VCaP (cell line): Measurements from ENCODE around the gene MYO1E.
"Not testable (repeated sequence)": the region's sequence is repeated elsewhere in the genome, so short reads cannot be mapped to it uniquely, and the experiment has no call there.

Experiments
- H3K27ac ChIP-seq: fragments of 450-650 bp; 2 replicates; pipeline ENCODE4 v1.5.1; 2017
- CTCF ChIP-seq: fragments of 450-650 bp; conservative IDR thresholded peaks from 2 replicates; pipeline ENCODE4 v1.5.1; 2017; ENCODE audit warnings: mild to moderate bottlenecking, moderate library complexity

The MYO1E gene

GRCh38 chr15:59398220-59398619 is 25.5 kb upstream of the MYO1E start:
- no peak for TF ChIP-seq CTCF

GRCh38 chr15:59396679-59397078 is 24.0 kb upstream of the MYO1E start:
- no peak overlapping the region for H3K27ac ChIP-seq
- 0 out of 2 replicates have a peak, but pooled peaks have one; percentile 15 for TF ChIP-seq CTCF

More at GRCh38 chr15:59398220-59398619, 25.5 kb upstream of the MYO1E start:
- no peak overlapping the region for H3K27ac ChIP-seq

GRCh38 chr15:59396211-59396610 is 23.5 kb upstream of the MYO1E start:
- H3K27ac ChIP-seq: no peak overlapping the region
- TF ChIP-seq CTCF: no peak

DNA sequence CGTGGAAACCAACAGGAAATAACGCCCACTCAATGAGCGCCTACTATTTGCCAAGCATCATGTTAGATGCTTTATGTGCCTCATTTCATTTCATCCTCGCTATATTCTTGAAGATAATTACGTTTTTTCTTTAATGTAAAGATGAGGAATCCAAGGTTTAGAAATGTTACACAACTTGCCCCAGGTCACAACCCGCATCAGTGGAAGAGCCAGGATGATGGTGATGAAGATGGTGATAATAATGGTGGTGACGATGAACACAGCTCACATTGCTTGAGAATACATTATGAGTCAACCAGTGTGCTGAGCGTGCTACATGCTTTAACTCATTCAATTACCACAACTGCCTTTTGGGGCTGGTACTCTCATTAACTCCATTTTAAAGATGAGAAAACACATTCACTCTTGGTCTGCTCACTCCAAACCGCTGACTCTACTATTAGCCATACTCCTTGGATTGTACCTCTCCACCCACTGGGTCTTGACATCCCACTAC is 21.5 kb upstream of the MYO1E start:
- no peak overlapping the region for H3K27ac ChIP-seq
- TF ChIP-seq CTCF: no peak

DNA sequence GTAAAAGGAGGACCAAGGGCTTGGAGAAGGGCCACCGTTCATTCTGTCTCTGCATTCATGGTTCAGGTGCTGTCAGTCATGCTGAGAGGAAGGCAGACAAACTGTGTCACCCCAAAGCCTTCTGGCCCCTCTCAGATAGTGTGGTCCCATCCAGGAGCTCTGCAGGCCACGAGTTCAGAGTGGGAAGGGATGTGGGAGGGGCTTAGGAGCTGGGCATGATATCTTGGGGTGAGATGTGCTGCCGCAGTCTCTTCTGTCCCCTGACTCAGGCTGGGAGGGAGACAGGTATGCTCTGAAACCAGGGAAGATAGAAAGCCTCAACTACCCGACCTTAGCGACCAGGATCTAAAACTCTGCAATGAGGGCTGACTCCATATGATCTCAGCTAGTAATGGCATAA is 19.6 kb upstream of the MYO1E start:
- H3K27ac ChIP-seq: no peak overlapping the region
- no peak for TF ChIP-seq CTCF

DNA sequence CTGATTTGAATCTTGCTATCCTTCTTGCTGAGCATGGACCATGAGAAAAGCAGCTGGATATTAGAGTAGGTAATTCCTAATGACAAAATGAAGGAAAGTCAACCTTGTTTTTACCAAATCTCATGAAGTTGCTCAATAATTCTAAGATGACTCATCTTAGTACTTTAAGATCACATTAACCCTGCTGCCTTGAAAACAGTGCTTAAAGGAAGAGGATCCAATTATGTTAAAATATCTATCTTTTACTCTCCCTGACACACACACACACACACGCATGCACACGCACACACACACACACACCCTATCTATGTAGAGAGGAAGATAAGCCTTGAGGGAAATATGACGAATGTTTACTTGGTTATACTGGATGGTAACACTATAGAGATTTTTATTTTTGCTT is 16.0 kb upstream of the MYO1E start:
- no peak overlapping the region for H3K27ac ChIP-seq
- TF ChIP-seq CTCF: no peak

- not testable (repeated sequence) for H3K27ac ChIP-seq
These were observed 14.7 kb upstream of the MYO1E start for GRCh38 chr15:59387196-59387878.

DNA sequence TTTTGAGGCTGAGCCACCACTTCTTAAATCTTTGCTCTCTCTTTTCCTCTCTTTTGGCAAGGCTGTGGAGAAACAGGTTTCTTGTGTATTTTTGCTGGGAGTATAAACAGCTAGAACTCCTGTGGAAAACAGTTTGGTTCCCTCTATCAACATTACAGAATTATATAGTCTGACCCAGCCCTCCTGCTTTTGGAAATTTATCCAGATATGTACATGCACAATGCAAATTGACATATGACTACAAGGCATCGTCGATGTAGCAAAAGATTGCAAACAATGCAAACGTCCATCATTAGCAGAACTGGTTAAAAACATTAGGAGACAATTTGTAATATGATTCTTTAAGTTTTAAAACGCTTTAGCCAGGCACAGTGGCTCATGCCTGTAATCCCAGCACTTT is 12.5 kb upstream of the MYO1E start:
- no peak for TF ChIP-seq CTCF
- H3K27ac ChIP-seq: no peak overlapping the region
